Epidermal melanocyte (primary cell): ENCODE data around the gene CHAT.

Experiments used
- DNase-seq: peaks from one replicate; pipeline ENCODE4 v3.0.0; 2011; ENCODE audit warnings: low spot score; ENCODE audit not compliant: insufficient read length

CHAT gene

GRCh38 chr10:49613882-49614241 lies at the start of gene CHAT:
Gene CHAT, plus strand, starts transcription at chr10:49614037. Its CDS starts 153 bp downstream, at chr10:49614190.
- DNase-seq: no peak

GRCh38 chr10:49564461-49565009 lies 49.3 kb upstream of the CHAT start:
- DNase-seq: no peak

GRCh38 chr10:49567810-49568209 lies 46.0 kb upstream of the CHAT start:
- DNase-seq: no peak

- no peak for DNase-seq
These were observed 45.6 kb upstream of the CHAT start for GRCh38 chr10:49568235-49568634.

- no peak for DNase-seq
These were observed 44.7 kb upstream of the CHAT start for GRCh38 chr10:49569031-49569631.

GRCh38 chr10:49571388-49571787 lies 42.4 kb upstream of the CHAT start:
- no peak for DNase-seq

- DNase-seq: no peak
These were observed 41.2 kb upstream of the CHAT start for GRCh38 chr10:49572594-49573114.

GRCh38 chr10:49575489-49576072 lies 38.3 kb upstream of the CHAT start:
- no peak for DNase-seq

- DNase-seq: no peak
These were observed 36.5 kb upstream of the CHAT start for GRCh38 chr10:49577182-49577925.

GRCh38 chr10:49578392-49578791 lies 35.4 kb upstream of the CHAT start:
- no peak for DNase-seq

GRCh38 chr10:49579621-49580020 lies 34.2 kb upstream of the CHAT start:
- no peak for DNase-seq

- no peak for DNase-seq
These were observed 28.4 kb upstream of the CHAT start for GRCh38 chr10:49585387-49585786.

GRCh38 chr10:49587981-49588380 lies 25.9 kb upstream of the CHAT start:
- no peak for DNase-seq

- DNase-seq: peak; percentile 68
These were observed 20.9 kb upstream of the CHAT start for GRCh38 chr10:49592726-49593563.

- DNase-seq: no peak
These were observed 20.3 kb upstream of the CHAT start for GRCh38 chr10:49593564-49593875.

GRCh38 chr10:49593998-49594397 lies 19.8 kb upstream of the CHAT start:
- DNase-seq: no peak

- peak; percentile 76 for DNase-seq
These were observed 19.2 kb upstream of the CHAT start for GRCh38 chr10:49594594-49594993.

GRCh38 chr10:49595003-49595712 lies 18.7 kb upstream of the CHAT start:
- no peak for DNase-seq

GRCh38 chr10:49595713-49596492 lies 17.9 kb upstream of the CHAT start:
- DNase-seq: no peak

GRCh38 chr10:49596493-49596809 lies 17.4 kb upstream of the CHAT start:
- DNase-seq: no peak
